SK-N-SH (cell line): ENCODE measurements around the gene CDK6.

Experiments used
- EP300 ChIP-seq, 2 experiments: IDR thresholded peaks; 2 replicates each; pipeline versions ENCODE4 v1.4.0 to v1.6.1; 2012; ENCODE audit warnings: borderline replicate concordance in 1 of 2, low read depth in 1 of 2, low read length in 1 of 2
- EZH2phosphoT487 ChIP-seq: fragments of 200-600 bp; sonication (generic); IDR thresholded peaks from 2 replicates; pipeline ENCODE4 v1.6.1; 2017; ENCODE audit warnings: low read depth, mixed run types, mild to moderate bottlenecking, antibody characterized with exemption, moderate library complexity, borderline replicate concordance
- MEF2A ChIP-seq: IDR thresholded peaks from 2 replicates; pipeline ENCODE4 v1.4.0; 2012; ENCODE audit warnings: low read depth, borderline replicate concordance
- NFIC ChIP-seq: IDR thresholded peaks from 2 replicates; pipeline ENCODE4 v1.4.0; 2012; ENCODE audit warnings: borderline replicate concordance
- POLR2AphosphoS5 ChIP-seq: IDR thresholded peaks from 2 replicates; pipeline ENCODE4 v1.6.1; 2012; ENCODE audit warnings: low read depth, low read length
- RFX5 ChIP-seq: IDR thresholded peaks from 2 replicates; pipeline ENCODE4 v1.6.1; 2012; ENCODE audit warnings: mild to moderate bottlenecking, improper control_type of control experiment, low read length
- SIN3A ChIP-seq: IDR thresholded peaks from 2 replicates; pipeline ENCODE4 v1.6.1; 2012; ENCODE audit warnings: low read depth, mild to moderate bottlenecking, low read length, moderate library complexity, borderline replicate concordance
- SMC3 ChIP-seq: IDR thresholded peaks from 2 replicates; pipeline ENCODE4 v1.6.1; 2012; ENCODE audit warnings: low read depth, low read length, improper control_type of control experiment
- TAF1 ChIP-seq: IDR thresholded peaks from 2 replicates; pipeline ENCODE4 v1.6.1; 2012; ENCODE audit warnings: low read depth, mild to moderate bottlenecking, low read length, moderate library complexity, borderline replicate concordance
- TCF12 ChIP-seq: IDR thresholded peaks from 2 replicates; pipeline ENCODE4 v1.4.0; 2012
- TEAD4 ChIP-seq: IDR thresholded peaks from 2 replicates; pipeline ENCODE4 v1.4.0; 2012; ENCODE audit warnings: mild to moderate bottlenecking, borderline replicate concordance; ENCODE audit not compliant: insufficient read depth
- TF ChIP-seq, protein P1 (sequence below): fragments of 200-600 bp; sonication (generic); IDR thresholded peaks from 2 replicates; pipeline ENCODE4 v1.6.1; 2017; ENCODE audit warnings: antibody characterized with exemption, mild to moderate bottlenecking, moderate library complexity
- TF ChIP-seq, protein P2 (sequence below): IDR thresholded peaks from 2 replicates; pipeline ENCODE4 v1.4.0; 2012; ENCODE audit warnings: low read depth, borderline replicate concordance

DNA sequence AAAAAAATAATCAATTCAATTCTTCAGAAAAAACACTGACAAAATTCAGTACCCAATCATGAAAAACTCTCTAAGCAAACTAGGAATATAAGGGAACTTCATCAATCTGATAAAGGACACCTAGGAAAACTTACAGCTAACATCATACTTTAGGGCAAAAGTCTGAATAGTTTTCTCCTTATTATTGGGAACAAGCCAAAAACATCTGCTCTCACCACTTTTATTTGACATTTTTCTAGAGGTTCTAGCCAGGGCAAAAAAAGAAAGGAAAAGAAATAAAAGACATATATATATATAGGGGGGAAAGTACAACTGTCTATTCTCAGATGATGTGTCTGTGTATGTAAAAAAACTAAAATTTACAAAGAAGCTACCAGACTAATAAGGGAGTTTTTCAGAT, 19.0 kb downstream of the CDK6 start:
- TF ChIP-seq, protein P1, sequence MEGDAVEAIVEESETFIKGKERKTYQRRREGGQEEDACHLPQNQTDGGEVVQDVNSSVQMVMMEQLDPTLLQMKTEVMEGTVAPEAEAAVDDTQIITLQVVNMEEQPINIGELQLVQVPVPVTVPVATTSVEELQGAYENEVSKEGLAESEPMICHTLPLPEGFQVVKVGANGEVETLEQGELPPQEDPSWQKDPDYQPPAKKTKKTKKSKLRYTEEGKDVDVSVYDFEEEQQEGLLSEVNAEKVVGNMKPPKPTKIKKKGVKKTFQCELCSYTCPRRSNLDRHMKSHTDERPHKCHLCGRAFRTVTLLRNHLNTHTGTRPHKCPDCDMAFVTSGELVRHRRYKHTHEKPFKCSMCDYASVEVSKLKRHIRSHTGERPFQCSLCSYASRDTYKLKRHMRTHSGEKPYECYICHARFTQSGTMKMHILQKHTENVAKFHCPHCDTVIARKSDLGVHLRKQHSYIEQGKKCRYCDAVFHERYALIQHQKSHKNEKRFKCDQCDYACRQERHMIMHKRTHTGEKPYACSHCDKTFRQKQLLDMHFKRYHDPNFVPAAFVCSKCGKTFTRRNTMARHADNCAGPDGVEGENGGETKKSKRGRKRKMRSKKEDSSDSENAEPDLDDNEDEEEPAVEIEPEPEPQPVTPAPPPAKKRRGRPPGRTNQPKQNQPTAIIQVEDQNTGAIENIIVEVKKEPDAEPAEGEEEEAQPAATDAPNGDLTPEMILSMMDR: no peak
- TF ChIP-seq TAF1: no peak
- TF ChIP-seq, protein P2, sequence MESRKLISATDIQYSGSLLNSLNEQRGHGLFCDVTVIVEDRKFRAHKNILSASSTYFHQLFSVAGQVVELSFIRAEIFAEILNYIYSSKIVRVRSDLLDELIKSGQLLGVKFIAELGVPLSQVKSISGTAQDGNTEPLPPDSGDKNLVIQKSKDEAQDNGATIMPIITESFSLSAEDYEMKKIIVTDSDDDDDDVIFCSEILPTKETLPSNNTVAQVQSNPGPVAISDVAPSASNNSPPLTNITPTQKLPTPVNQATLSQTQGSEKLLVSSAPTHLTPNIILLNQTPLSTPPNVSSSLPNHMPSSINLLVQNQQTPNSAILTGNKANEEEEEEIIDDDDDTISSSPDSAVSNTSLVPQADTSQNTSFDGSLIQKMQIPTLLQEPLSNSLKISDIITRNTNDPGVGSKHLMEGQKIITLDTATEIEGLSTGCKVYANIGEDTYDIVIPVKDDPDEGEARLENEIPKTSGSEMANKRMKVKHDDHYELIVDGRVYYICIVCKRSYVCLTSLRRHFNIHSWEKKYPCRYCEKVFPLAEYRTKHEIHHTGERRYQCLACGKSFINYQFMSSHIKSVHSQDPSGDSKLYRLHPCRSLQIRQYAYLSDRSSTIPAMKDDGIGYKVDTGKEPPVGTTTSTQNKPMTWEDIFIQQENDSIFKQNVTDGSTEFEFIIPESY: no peak
- TF ChIP-seq SIN3A: no peak
- TF ChIP-seq EP300 (IDR thresholded peaks at IDR 0.05; ENCODE audit: borderline replicate concordance in 1 of 2, low read depth in 1 of 2, low read length in 1 of 2): no peak
- no peak for TF ChIP-seq NFIC
- no peak for TF ChIP-seq EZH2phosphoT487
- no peak for TF ChIP-seq SMC3
- no peak for TF ChIP-seq TCF12
- TF ChIP-seq RFX5: no peak
- TF ChIP-seq MEF2A: no peak
- TF ChIP-seq POLR2AphosphoS5: no peak
- TF ChIP-seq TEAD4: no peak
